GDM1 (cell line): ENCODE measurements around the gene TBC1D9.

Experiments
- DNase-seq: peaks from one replicate; lab custom pipeline; 2025; lab: John Stamatoyannopoulos, UW

TBC1D9 gene

DNA sequence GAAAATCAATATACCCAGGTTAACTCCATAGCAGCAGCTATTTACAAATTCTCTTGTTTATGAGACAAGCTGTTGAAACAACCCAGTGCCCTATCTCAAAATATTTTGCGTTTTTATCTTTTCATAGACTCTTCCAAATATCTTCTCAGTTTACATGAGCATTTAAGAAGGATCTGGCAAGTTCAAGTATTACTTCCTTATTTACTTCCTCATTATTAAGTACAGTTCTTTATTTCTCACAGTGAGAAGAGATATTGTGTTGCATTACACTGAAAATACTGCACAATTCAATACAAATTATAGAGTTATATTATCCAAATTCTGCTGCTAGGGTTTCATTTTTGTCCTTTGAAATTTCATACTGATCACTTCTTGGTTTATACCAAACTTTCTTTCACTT is 143.8 kb downstream of the TBC1D9 start:
- DNase-seq: no peak

DNA sequence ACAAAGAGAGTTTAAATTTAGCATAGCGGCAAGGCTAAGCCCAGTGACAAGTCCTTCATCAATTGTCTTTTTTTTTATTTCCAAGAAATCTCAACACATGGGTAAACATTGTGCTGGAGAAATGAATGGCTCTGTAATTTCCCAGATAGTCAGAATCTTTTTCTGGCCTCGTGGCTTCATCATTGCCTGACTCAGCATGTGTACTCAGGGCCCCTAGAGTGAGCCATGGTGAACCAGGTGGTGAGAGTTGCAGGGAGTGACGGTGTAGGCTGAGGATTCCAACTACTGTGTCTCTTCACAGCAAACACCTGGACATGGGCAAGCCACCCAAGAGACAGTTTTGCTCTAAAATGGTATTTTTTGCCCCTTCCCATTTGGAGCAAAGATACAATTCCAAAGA is 144.3 kb downstream of the TBC1D9 start:
- DNase-seq: no peak

DNA sequence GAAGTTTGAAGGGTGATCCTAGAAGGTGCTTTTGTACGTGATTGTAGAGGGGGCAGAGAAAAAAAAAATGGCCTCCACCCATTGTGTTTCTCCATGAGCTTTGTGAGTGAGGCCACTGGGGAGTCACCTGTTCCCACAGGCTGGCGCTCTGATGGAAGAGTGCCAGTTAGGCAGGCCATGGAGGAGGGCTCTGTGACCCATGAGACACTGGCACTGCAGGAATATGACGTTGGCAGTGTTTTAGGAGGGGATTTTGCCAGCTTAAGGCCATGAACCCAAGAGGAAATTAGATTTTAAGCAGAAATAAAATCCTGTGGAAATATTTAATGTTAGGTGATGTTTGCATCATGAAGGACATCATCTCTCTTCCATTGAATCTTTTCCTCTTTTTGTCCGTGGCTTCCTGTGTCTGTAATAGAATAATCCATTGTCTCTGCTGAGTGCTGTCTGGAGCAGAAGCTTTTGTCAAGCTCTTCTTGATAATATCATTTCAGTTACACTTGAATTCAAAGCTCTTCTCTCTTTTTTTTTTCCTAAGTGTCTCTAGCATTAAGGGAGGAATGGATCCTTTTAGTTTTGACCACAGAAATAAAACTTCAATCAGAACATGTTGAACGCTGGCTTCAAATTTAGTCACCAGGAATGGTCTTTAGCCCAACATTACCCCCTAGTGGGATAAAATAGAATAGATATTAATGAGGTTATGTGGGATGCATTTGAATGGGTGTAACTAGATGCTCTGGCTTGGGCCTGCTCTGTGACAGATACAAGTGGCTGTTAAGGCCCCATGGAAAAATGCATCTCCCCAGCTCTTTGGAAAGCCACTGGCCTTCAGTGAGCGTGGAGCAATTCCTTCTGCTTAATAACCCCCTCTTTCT is 146.4 kb downstream of the TBC1D9 start:
- DNase-seq: no peak

DNA sequence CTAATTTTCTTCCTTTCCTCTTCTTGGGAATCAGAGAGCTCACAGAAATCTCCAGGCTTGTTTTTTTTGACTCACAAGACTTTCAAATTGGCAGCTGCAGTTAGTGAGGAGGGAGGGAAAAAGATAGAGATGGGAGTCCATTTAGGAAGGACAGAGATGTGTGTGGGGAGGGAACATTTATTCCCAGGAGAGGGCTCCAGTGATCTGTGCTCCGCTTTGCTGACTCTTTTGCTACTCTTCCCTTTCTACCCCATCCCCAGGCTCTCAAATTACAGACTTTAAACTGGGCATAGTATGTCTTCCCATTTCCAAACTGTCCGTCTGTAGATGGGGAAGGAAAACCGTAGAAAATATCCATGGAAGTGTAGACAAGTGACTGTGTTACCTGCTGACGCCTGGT is 148.3 kb downstream of the TBC1D9 start:
- DNase-seq: no peak

DNA sequence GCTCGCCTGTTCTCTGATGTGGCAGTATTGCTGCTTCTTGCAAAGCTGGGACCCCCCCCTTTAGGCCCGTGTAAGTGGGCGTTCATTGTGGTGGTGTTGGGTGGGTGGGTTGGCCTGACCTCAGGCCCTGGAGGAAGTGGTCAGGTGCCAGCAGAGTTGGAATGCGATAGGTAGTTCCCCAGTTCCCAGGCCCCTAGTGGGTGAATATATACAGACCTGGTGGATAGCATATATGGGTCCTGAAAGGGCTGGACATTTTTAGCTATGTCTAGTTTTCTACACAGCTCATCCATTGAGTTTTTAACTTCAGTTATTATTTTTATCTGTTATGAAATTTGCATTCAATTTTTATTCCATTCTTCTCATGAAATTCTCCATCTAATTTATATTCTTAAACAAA is 151.6 kb downstream of the TBC1D9 start:
- no peak for DNase-seq

DNA sequence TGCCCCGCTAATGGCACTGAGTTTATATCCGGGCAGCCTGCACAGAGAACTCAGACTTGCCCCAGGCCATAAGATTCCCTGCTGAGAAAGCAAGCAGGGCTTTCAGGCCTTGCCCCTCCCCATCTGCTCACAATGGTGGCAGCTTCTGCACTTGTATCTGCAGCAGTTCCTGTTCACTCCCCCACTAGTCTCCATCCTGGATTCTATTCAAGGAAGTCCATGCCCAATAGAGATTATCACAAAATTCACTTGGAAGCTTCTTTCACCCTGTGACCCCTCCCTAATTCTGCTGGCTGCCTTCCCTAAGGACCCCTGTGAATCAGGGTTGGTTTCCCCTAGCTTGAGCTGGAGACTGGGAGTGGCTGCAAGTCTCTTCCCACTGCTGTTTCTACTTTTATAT is 152.9 kb downstream of the TBC1D9 start:
- no peak for DNase-seq

DNA sequence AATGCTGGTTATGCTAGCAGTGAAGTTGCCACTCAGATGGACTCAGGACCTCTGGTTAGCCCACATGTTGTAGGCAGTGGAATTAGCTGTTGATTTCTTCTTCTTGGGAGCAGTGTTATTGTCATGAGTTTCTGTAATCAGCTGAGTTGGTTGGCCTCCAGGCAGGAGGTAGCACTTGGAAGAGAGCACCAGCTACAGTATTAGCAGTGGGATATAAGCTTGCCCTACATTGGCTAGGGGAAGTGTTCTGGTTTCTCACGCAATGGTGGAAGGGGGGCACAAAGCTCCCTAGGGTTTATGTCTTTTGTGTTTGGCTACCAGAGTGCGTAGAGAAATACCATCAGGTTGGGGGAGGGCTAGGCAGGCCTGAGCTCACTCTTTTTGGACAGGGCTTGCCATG is 153.5 kb downstream of the TBC1D9 start:
- no peak for DNase-seq

DNA sequence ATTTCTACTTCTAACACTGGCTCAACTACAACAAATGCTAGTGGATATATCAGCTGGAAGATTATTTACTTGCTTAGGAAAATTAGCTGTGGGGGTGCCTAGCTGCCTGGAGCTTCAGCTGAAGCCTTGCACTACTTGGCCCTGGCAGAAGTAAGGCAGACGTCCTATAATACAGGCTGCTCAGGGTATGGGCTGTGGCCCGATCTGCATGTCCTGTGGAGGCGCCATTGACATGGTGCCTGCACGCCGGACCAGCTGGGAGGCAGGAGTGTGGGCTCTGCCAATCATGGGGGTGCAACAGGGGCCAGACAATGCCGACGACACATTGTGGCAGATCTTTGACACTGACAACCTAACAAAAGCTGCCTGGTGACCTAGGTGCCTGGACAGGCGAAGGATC is 155.8 kb downstream of the TBC1D9 start:
- no peak for DNase-seq

DNA sequence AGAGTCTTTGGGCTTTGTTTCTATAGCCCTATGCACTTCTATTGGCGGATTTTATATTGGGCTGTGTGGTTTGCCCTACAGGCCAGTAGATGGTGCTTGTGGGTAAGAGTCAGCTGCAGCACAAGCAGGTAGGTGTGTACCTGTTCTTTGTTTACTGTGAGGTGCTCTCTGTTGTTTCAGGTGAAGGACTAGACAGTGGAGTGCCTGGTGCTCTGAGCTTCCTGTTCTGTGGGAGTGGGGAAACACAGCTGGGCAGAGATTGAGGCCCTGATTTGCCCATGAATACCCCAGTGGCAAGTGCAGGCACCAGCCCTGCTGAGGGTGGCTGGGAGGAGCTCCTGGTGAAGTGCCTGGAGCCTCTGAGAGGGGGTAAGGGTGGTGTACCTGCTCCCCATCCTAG is 161.1 kb downstream of the TBC1D9 start:
- no peak for DNase-seq

DNA sequence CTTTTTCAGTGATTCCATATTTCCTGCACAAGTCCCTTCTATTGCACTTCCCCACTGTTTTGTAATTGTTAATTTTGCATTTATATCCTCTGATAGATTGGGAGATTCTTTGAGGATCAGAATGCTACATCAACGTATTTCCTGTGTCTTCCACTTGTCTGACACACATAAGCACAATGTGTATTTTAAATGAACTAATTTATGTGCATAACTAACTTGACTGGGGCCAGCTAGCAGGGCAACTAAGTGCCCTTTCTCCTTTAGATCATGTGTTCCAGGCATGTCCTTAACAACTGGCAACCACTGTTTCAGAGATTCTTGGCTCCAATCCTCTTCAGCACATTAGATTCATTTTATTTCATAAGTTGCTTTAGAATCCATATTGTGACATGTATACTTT is 171.7 kb downstream of the TBC1D9 start:
- no peak for DNase-seq

DNA sequence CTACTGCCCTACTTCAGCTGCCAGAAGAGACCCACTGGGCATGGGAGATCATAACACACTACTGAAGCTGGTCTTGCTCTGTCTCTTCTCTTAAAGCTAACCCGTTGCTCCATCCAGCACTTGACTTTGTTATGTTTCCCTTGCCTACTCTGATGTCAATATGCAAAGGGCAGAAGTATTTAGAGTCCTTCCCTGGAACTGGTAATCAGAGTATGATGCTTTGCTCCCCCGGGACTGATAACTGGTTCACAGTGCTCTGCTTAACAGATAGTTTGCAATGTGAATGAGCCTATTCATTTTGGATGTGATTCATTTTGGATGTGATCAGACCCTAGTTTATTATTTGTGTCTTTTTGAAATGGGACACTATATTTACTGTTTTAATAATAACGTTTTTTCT is 175.1 kb downstream of the TBC1D9 start:
- no peak for DNase-seq

DNA sequence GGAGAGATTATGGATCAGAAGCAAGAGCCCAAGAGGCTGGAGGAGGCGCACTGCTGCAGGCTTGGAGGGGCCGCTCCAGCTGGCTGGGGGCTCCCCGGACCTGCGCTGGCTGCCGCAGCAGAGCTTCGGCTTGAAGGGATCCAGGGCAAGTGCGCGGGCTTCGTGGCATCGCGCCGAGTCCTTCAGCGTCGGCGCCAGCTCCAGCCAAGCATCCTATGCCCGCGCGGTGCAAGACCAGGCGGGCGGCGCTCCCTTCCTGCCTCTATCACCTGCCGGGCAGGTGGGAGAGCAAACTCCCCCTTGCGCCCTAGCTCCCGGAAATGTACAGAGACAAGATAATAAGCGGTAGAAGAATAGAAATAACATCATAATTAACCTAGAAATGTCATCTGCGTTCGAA is 176.9 kb downstream of the TBC1D9 start:
- DNase-seq: no peak

DNA sequence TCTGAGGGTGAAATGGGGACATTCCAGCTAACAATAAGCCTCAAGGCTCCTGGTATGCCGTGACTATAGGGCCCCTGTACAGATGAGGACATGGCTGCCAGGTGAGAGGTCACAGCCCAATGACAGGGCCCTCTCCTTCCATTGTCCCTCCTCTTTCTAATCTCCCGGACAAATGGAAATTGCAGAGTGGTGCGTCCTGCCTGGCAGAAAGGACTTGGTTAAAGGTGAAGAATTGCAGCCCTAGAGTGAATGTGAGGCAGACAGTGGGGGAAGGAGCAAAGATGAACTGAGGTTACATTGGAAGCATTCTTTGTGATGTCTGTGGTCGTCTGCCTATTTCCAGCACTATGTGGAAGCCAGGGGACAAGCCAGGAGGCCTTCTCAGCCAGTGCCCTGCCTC is 180.7 kb downstream of the TBC1D9 start:
- no peak for DNase-seq

DNA sequence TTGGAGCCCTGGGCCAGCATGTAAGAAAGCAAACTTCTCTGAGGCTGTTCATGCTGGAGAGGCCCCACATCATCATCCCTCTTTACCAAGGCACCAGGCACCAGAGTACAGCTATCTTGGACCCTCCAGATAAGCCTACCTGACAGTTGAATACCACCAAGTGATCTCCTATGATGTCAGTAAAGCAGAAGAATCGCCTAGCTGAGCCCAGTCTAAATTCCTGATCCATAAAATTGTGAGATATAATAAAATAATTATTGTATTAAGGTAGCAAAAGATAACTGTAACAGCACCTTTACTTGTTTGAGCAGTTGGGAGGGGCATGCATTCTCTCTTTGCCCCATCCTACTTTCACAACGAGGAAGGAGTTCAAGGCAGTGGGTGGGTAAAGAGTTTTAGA is 184.6 kb downstream of the TBC1D9 start:
- DNase-seq: no peak
